ENCODE measurements around the gene SND1.
A peak's percentile ranks its signal among the peaks of the same experiment; 100 is the strongest.

Gene SND1

DNA sequence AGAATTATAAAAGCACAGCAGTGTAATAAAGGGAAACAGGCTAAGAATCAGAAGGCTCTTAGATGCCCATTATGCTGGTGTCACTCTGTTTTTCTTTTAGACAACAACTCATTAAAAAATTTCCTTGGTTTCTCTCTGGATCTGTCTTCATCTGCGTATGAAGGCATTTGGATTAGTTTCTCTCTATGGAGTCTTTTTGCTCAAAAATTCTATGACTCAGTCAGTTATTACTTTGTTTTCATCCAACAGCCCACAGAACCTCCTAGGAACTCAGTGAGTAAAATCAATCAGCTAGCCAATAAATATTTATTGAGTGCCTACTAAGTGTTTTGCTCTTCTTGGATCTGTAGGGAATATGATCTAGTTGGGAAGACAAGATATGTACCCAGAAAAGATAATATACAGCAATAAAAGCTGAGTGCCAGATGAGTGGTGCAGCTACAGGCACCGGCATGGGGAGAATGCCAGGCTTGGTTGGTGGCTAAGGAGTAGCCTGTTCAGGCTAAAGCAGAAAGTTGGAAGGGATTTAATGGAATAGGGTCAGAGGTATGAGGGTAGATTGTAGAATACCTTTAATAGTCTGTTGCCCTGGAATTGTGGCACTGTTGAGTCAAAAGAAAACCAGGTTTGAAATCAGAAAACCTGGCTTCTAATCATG, 223.1 kb downstream of the SND1 start:
- no peak for DNase-seq

DNA sequence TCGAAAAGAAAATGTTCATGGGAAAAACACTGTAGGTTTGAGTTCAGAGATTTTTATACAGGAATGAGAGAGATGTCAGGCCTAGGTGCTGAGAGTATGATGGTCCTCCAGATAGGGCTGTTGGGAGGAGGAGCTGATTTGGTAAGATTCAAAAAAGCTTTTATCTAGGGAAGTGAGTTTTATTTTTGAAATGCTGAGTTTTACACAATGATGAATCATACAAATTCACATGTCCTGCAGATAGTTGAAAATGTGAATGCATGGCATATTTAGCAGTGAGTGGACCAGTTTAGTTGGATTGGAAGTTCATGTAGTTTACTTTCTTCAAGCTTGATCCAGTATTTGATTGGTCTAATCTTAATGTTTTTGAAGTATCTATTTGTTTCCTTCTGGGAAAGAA, 224.4 kb downstream of the SND1 start:
- DNase-seq, result no peak

DNA sequence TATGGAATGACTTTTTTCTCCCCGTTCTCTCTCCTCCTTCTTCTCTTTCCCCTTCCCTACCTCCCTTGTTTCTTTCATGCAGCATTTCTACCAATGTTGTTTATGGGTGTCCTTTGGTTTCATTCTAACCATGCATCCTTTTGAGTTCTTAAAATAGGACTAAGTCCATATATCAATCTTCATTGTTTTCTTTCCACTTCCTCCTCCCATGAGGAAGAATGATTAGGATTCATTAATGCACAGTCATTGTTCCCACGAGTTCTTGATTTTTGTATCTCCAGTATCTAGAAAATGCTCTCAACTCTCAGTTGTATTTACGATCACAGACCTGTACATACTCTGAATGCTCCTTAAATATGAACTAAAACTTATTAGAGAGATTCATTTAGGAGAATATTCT, 226.0 kb downstream of the SND1 start:
- no peak for DNase-seq

DNA sequence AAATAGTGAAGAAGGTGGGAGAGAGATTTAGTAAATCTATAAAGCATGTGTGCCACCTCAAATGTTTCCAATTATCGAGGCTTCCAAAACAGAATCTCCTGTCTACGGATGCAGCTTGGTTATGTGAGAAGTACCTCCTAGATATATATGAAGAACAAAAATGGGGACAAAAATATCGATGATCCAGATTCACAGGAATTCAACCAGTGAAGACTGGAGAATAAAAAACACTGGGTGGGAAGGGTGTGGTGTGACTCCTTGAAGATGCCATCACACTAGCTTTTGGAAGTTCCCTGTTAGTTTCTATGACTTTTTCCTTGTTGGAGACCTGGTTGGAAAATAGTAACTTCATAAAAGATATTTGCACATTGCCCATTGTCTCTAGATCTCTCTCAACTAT, 226.8 kb downstream of the SND1 start:
- DNase-seq, result no peak

DNA sequence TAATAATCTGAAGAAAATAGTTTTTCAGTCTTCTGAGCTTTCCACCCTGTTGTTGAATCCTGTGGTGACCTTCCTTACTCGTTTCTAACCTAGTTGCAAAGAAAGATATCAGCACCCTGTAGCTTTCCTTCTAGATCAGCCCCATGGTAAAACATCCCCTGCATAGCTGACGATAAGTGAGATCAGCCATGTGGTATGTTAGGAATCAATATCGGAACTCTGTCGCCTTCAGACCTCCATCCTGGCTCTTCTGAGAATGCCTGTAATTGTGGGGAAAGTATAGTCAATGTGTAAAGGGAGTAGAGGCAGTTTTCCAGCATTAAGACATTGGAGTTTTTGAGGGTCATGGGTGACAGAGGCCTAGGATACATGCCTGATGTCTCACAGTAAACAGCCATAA, 227.4 kb downstream of the SND1 start:
- no peak for DNase-seq

DNA sequence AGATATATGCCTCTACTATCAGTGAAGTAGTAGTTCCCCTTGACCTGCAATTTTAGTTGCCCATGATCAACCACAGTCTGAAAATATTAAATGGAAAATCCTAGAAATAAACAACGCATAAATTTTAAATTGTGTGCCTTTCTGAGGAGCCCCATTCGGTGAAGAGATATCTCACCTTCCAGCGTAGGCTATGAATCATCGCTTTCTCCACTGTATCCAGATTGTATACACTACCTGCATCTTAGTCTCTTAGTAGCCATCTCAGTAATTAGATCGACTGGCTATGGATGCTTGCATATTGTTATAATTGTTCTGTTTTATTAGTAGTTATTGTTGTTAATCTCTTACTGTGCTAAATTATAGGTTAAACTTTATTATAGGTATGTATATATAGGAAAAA, 227.9 kb downstream of the SND1 start:
- DNase-seq, result no peak

DNA sequence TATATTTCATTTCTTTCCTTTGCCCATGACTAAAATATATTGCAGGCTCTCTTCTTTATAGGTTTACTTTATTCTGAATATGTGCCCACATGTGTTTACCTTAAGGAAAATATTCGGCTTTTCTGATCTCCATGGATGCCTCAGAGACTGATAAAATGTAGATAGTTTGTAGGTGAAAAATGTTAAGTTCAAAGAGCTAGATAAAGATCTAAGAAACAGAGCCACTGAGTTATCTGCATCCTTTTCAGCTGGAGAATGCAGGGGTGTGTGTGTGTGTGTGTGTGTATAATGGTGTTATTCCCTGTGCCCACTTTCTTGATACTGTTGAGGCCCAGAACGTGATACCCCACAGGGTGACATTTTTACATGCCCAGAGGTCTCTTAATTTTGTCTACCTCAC, 228.5 kb downstream of the SND1 start:
- DNase-seq, result no peak

DNA sequence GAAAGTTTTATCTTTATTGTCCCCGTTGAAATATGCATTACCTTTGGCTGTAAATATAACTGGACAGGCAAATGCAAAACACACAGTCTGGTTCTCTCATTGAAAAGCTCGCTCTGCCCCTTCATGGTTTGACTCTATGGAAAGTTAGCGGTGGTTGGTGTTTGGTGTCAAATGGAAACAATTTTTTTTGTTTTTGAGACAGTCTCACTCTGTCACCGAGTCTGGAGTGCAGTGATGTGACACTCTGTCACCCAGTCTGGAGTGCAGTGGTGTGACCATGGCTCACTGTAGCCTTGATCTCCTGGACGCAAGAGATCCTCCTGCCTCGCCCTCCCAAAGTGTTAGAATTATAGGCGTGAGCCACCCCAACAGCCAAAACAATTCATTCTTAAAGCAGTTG, 229.6 kb downstream of the SND1 start:
- DNase-seq, result no peak

DNA sequence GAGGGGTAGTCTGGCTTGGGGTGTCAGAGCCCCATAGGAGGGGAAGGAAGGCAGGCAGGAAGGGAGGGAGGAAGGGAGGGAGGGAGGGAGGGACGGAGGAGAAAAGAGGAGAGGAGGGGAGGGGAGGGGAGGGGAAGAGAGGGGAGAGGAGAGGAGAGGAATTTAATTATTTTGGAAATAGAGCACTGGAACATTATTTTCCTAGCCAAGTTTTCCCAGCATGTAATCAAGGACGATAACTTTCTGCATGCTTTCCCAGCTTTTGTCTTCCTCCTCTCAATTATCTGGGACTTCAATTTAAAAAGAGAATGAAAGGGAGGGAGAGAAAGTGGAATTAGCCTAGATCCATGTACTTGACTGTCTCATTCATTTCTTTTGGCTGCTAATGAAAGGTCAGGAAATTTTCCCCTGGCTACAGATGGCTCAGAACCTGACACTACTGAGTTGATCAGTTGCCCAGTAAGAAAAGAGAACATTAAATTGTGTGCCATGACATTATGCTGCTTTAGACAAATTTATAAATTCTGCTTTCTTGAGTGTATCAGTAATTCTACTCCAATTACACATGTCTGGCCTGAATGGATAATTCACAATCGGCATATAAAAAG, 230.4 kb downstream of the SND1 start:
- peak; percentile 22 for DNase-seq

DNA sequence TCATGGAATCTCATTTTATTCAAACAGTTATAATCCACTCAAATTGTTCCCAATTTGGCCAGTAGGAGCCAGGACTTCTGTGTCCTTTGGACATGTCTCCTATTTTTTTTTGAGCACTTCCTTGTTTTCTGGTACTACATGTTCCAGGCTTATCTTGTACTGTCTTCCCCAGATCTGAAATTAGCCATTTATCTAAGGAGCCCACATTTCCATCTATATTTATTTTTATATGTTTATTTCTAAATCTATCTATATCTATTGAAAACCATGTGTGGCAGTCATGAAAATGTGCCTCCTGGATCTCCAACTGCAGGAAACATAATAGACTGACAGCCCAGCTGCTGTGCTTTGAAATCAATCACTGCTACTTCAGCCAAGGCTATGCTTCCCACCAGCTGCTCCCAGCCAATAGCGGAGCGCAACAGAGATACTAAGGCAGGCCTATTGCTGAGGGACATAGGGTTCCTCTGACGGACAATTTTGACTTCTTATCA, 232.1 kb downstream of the SND1 start:
- DNase-seq, result peak; percentile 30

DNA sequence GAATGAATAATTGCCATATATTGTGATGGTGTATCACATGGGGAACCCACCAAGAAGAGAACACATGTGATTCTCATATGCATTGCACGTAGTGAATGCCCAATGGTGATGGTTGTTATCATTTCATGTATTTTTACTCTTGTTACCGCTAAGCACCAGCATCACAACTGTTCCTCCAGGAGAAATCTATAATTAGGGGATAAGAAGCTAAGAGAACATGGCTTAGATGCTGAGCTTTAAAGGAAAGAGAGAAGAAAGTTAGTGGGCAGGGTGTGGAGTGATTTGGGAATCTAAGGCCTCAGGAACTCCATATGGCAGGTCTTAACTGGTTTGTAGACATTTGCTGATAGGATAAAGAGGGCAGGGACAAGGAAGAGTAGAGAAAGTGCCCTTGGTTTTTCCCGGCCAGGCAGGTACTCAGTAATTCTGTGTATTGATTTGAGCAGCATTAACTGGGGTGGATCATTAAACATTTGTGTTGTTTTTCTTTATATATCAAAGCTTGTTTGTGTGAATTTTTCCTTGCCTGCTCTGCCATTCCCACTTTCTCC, 233.3 kb downstream of the SND1 start:
- no peak for DNase-seq

DNA sequence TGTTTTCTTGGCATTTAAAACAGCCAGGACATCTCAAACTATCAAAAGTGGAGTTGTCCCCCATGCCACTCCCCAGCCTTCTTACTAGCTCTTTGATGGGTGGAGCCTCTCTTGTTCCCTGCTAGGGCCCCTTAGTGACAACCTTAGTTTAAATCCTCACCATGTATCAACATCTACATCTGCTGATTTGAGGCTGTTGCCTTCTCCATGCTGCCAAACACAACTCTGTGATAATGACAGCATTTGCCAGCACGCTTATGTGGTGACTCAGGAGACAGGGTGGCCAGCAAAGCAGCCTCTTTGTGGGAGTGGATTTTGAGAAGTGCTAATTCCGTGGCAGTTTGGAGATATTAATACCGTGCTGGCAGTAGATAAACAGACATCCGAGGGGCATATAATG, 233.8 kb downstream of the SND1 start:
- DNase-seq, result no peak

DNA sequence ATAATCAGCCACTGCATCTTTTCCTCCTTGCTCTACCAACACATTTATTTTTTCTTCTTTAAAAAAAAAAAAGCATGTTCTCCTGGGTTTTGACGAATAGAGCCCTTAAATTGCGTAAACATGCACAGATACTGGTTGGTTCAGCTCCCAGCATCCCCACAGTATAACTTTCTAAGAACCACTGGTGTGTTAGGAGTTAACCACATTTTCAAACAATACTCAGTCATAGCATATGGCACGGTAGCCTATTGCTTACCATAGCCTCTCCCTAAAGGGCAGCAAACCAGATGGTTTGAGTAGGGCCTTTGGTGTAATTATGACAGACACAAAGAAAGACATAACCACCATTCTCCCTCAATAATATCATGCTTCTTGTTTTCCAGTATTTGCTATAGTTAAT, 234.3 kb downstream of the SND1 start:
- DNase-seq, result no peak

DNA sequence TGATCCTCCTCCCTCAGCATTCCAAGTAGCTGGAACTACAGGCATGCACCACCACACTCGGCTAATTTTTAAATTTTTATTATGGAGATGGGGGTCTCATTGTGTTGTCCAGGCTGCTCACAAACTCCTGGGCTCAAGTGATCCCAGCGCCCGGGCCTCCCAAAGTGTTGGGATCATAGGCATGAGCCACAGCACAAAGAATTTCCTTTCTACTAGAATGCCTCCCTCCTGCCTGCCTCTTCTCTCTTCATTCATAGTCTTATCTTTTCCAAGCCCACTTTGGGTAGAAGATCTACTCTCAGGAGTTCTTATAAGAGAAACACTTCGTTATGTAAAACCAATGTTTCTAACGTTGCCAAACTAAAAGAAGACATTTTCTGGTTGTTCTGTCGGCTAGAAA, 235.1 kb downstream of the SND1 start:
- DNase-seq, result no peak

DNA sequence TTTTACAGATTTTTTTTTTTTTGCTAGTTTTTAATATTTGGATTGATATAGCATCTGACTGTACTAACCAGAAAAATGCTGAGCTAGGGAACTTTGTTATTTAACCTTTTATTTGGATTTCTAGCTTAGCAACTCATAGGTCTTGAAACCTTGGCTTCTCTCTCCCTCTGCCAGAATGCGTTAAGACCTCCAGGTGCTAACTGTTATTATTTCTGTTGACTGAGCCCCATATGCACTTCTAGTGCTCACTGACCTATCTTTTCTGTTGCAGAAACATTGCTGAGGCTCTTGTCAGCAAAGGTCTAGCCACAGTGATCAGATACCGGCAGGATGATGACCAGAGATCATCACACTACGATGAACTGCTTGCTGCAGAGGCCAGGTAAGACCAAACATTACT, 235.6 kb downstream of the SND1 start:
- DNase-seq, result no peak

DNA sequence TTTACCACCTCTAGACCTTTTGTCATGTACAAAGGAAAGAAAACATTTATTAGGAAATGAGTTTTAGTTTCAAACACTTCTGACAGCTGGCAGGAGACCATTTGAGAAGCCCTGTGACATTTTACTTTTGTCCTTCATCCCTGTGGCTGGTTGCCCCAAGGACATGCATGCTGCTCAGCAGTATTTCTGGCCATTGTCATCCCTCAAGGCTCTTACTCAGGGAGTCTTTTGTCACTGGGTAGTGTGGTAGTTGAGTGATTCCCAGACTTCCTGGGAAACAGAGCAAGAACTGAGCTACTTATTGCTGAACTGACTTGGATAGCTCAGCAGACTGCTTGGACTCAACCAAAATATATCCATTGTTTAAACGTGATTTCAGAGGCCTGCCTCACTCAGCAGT, 236.4 kb downstream of the SND1 start:
- DNase-seq, result no peak

DNA sequence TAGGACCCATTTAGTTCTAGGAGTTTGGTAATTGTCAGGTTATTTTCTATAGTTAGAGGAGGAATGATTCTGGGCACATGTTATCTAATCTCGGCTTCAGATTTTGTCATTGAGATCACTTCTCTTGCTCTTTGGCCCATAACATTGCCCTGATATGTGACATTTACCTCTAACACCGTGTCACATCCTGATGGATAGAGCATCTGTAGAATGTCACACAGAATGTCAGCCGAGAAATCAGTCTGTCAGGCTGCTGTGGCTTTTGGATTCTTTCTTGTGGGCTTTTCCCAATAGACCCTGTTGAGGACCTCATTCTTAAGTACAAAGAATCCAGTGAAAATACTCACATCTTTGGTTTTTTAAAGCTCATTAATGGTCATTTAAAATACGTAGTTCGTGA, 236.8 kb downstream of the SND1 start:
- DNase-seq, result no peak

DNA sequence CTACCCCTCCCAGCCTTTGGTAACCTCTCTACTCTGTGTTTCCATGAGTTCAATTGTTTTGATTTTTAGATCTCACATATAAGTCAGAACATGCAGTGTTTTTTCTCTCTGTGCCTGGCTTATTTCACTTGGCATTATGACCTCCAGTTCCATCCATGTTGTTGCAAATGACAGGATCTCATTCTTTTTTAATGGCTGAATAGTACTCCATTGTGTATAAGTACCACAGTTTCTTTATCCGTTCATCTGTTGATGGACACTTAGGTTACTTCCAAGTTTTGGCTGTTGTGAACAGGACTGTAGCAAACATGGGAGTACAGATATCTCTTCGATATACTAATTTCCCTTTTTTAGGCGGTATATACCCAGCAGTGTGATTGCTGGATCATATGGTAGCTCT, 237.7 kb downstream of the SND1 start:
- no peak for DNase-seq

DNA sequence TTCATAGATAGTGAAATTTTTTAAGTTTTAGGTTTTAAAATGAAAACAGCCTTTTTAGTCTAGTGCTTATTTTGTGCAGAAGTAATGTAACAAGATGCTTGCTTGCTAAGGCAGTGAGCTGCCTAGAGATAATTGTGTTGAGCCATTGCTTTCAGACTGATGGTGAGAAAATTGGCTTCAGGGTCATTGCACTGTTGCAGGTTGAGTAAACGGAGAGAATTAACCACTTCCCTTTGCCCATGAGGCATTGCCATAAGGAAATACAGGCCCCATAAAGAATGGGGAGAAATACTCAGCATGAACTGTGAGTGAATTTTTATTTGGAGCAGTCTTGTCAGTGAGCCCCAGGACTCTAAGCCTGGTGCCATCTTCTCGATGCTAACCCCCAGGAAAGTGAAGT, 238.7 kb downstream of the SND1 start:
- peak; percentile 62 for DNase-seq

DNA sequence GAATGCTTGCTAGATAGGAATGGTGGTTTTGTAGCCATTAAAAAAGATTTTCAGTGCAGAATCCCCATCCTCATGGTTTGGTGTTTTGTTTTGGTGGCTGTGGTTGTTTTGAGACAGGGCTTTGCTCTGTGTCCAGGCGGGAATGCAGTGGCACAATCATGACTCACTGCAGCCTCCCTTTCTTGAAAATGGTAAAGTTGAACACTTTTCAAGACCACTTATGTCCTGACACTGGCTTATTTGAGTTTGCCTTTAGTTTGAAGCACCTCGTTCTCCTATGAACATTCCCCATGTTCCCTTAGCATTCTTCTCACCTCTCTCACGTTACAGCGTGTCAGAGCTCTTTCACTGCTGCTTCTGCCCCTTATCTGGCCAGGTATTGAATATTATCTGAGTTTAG, 239.2 kb downstream of the SND1 start:
- DNase-seq, result no peak

DNA sequence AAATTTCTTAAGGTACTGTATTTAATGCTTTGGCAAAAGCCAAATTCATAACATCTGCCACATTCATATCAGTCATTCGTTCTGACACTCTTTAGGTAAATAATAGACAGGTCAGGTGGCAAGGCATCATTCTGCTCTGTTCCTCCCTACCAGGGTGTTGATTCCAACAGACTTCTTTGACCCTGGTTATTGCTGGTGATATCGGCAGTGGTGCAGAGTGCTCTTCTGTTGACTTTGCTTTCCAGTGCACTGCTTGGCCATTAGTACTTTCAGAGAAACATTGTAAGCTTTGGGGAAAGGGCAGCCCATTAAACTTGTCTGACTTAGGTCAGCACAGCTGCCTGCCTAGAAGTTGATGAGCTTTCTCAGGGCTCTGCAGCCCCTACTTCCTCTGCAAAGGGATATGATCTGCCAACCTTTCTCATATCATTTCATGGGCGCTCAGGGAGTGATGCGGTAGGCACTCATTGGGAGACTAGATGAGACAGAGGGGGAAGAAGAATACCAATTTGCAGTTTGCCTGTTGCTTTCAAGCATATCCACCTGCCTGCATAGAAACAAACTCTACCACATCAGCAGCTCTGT, 240.0 kb downstream of the SND1 start:
- no peak for DNase-seq

DNA sequence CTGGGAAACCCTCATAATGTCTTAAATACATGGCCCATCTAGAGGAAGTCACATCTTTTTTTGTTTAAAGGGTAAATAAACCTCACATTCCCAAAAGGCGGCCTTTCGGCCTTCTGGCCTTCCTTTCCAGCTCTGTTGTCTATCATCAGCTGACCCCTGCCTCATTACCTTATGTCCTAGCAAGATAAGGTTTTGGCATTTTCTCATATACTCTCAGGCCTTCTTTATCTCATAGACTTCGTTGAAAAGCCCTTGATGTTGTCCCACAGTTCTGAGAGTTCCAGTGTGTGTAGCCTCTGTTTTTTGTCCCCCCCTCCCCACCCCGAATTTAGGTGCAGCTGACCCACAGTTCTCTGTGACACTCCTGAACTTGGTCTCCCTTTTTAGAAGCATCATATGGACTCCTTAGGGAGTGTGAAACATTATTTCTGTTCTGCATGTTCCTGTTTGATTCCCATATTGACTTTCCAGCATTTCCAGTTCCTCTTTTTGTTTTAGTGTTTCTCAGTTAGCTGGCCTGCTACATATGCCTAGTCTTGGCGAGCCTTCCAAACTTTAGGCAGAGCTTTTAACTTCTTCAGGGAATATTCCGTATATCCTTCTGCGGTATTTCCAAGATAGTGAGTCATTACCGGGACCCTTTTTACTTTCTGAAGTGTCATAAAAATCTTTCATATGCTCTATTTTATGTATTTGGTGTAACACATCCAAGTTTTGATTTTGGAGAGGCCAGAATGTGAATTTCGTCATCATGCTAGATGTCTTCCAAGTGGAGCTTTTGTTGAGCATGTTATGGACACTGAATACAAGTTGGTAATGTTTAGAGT, 240.7 kb downstream of the SND1 start:
- DNase-seq, result no peak

DNA sequence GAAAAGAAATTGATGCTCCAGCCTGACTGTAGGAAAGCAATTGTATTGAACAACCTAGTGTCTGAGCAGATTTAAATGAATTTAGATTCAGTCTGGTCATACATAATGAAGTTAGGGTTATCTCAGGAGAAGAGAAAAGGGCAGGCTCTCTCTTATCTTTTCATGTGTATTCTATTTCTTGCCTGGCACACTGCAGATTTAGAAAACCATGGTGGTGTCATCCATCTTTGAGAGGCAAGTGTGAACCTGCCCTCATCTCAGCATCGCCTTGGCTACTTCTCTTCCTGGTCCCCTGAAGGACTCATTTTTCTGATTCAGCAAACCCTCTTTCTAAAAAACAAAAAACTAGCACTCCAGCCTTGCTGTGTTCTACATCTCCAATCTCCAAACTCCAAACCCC, 241.6 kb downstream of the SND1 start:
- no peak for DNase-seq

DNA sequence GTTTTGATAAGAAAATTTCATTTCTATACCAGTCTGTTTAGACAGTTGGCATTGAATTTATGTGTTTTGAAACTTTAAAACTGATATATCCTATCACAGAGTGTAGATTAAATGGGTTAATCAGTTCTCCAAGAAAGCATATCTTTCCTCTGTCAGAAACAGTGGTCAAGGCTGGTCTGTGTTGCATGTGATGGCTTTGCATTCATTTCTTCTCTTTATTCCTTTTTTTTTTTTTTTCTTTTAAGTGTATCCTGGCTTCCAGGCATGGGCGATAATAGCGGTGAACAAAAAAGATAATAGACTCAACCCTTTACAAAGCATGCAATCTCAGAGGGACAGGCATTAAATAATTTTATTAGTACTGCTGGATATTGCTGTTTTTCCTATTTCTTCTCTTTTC, 242.6 kb downstream of the SND1 start:
- no peak for DNase-seq
